Parathyroid adenoma (tissue), 2 donors: ENCODE data around the gene ZMIZ1.

ENCODE experiments used
- H2AFZ ChIP-seq: fragments of 300-600 bp; sonication (generic); one replicate; pipeline ENCODE4 v1.7.0; 2017; ENCODE audit warnings: antibody characterized with exemption, mild to moderate bottlenecking
- H3K27ac ChIP-seq: fragments of 300-600 bp; sonication (generic); one replicate; pipeline ENCODE4 v1.7.0; 2017
- H3K27me3 ChIP-seq: fragments of 300-600 bp; sonication (generic); one replicate; pipeline ENCODE4 v1.7.0; 2017; ENCODE audit warnings: low read length; ENCODE audit not compliant: control insufficient read depth, insufficient read depth
- H3K36me3 ChIP-seq: fragments of 300-600 bp; sonication (generic); one replicate; pipeline ENCODE4 v1.7.0; 2017; ENCODE audit warnings: low read length; ENCODE audit not compliant: control insufficient read depth, insufficient read depth
- H3K4me1 ChIP-seq: fragments of 300-600 bp; sonication (generic); one replicate; pipeline ENCODE4 v1.7.0; 2017; ENCODE audit warnings: control low read depth
- H3K4me2 ChIP-seq: fragments of 300-600 bp; sonication (generic); one replicate; pipeline ENCODE4 v1.7.0; 2017; ENCODE audit warnings: low read length
- H3K4me3 ChIP-seq: fragments of 300-600 bp; sonication (generic); one replicate; pipeline ENCODE4 v1.7.0; 2017; ENCODE audit warnings: low read depth, low read length
- H3K79me2 ChIP-seq: fragments of 300-600 bp; sonication (generic); one replicate; pipeline ENCODE4 v1.7.0; 2017; ENCODE audit warnings: control low read depth
- H3K9ac ChIP-seq: fragments of 300-600 bp; sonication (generic); one replicate; pipeline ENCODE4 v1.7.0; 2017; ENCODE audit warnings: mild to moderate bottlenecking
- H3K9me3 ChIP-seq: fragments of 300-600 bp; sonication (generic); one replicate; pipeline ENCODE4 v1.7.0; 2017; ENCODE audit warnings: low read length; ENCODE audit not compliant: control insufficient read depth
- TF ChIP-seq, protein P1 (sequence below): fragments of 300-600 bp; sonication (generic); IDR thresholded peaks from one replicate; pipeline ENCODE4 v1.7.0; 2017; ENCODE audit warnings: antibody characterized with exemption, mild to moderate bottlenecking
- donor health status: primary hyperparathyroidism.

Gene ZMIZ1

DNA sequence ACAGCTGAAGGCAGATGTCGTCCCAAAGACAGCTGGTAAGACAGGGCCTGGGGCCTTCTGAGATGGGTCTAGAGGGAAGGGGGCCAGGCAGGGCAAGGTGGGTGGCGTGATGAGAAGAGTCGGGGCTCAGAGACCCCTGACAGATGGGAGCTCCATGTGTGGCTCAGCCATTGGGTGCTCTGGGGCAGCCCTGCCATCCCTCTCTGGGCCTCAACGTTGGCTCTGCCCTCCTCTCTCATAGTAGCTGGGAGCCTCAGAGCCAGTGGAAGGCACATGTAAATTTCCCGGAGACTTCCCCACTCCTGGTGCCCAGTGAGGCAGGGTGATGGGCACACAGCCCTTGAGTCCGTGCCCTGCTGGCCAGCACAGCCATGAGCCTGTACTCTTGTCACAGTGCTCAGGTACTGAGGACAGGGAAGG, 280.3 kb downstream of the ZMIZ1 start:
- peak overlapping the region; percentile 69 for H3K4me3 ChIP-seq
- TF ChIP-seq, protein P1, sequence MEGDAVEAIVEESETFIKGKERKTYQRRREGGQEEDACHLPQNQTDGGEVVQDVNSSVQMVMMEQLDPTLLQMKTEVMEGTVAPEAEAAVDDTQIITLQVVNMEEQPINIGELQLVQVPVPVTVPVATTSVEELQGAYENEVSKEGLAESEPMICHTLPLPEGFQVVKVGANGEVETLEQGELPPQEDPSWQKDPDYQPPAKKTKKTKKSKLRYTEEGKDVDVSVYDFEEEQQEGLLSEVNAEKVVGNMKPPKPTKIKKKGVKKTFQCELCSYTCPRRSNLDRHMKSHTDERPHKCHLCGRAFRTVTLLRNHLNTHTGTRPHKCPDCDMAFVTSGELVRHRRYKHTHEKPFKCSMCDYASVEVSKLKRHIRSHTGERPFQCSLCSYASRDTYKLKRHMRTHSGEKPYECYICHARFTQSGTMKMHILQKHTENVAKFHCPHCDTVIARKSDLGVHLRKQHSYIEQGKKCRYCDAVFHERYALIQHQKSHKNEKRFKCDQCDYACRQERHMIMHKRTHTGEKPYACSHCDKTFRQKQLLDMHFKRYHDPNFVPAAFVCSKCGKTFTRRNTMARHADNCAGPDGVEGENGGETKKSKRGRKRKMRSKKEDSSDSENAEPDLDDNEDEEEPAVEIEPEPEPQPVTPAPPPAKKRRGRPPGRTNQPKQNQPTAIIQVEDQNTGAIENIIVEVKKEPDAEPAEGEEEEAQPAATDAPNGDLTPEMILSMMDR: no peak
- H2AFZ ChIP-seq: no peak overlapping the region
- H3K4me1 ChIP-seq: peaks cover 24% of the 10 kb centered on the region
- no peaks in the 10 kb centered on the region for H3K79me2 ChIP-seq
- H3K4me2 ChIP-seq: peak overlapping the region; percentile 94
- H3K27ac ChIP-seq: peak overlapping the region; percentile 71
- no peaks in the 10 kb centered on the region for H3K36me3 ChIP-seq
- no peaks in the 10 kb centered on the region for H3K9me3 ChIP-seq
- no peaks in the 10 kb centered on the region for H3K27me3 ChIP-seq
- H3K9ac ChIP-seq: no peak overlapping the region

DNA sequence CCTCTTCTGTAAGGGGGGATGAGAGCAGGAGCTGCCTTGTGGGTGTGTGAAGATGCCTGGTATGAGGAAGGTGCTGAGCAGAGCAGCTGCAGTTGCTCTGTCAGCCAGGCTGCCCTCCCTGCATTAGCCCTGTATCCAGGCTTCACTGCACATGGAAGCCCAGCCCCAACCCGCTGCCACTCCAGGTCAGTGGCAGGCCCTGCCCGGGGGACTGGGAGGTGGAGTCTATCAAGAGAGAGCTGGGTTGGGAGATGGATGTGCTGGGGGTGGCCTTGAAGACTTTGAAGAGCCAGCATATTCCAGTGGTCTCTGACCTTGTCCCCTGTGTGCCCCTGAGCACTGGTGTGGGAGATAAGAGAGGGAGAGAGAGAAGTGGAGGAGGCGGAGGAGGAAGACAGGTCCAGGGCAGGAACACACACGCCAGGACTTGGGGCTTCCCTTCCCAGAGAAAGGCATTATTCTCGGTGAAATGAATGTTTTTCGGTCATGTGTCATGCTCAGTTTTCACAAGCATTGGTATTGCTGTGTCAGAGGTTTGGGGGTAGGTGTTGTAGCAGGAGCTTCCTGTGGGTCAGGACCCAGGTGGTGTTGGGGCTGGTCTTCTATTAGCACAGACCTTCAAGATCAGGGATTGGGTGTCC, 281.1 kb downstream of the ZMIZ1 start:
- Histone ChIP-seq H3K36me3 (no peaks in the 10 kb centered on the region), H3K79me2 (no peaks in the 10 kb centered on the region), H3K4me1 (peaks cover 19% of the 10 kb centered on the region), H3K4me2 (no peak overlapping the region), H3K4me3 (no peak overlapping the region), H3K9ac (no peak overlapping the region), H3K27ac (no peak overlapping the region), H3K27me3 (no peaks in the 10 kb centered on the region), H3K9me3 (no peaks in the 10 kb centered on the region), H2AFZ (no peak overlapping the region)
- TF ChIP-seq, protein P1: no peak

DNA sequence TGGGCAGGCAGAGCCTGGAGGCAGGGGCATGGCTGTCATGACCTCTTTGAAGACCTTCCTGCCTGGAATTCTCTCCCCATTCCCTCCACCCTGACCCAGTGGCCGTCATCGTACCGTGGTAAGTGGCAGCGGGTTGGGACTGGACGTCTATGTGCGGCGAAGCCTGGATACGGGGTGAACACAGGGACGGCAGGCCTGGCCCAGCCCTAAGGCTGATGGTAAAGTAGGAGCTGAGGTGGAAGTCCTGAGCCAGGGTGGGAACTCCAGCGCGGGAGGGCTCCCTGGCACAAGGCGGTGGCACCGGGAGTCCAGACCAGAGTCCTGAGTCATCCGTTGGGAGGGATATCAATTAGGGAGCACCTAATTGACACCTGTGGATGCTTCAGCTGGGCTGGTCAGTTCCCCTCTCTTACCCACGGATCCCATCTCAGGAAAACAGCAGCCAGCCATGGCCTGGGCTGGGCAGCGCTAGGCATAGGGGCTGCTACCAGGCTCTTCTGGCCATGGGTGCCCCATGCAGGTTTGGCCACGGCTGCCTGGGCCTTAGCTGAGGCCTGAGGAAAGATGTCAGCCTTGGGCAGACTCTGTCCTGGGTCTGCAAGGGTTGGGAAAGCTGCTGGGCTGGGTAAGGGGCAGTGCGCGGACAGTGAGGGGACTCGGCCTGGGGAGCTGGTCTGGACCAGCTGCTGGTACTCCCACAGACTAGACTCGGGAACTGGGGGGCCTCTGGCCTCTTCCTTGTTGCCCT, 281.8 kb downstream of the ZMIZ1 start:
- H3K36me3 ChIP-seq: no peaks in the 10 kb centered on the region
- H3K4me1 ChIP-seq: peaks cover 15% of the 10 kb centered on the region
- no peak overlapping the region for H3K27ac ChIP-seq

DNA sequence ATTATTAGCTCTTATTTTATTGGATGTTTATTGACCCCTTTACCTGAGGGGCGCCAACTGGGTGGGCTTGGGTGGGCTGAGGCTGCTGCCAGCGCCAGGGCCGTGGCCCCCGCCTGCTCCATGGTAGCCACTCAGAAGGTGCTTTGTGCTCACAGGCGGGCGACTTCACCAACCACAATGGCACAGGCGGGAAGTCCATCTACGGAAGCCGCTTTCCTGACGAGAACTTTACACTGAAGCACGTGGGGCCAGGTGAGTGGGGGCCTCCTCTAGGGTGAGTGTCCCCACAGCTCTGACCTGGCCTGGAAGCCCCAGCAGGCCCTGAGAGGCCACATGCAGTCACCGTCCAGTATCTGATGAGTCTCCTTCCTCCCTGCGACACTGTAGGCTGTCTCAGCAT, 282.6 kb downstream of the ZMIZ1 start:
- Histone ChIP-seq H3K4me3 (no peak overlapping the region), H2AFZ (no peak overlapping the region), H3K4me2 (no peak overlapping the region), H3K27me3 (no peaks in the 10 kb centered on the region), H3K79me2 (no peaks in the 10 kb centered on the region), H3K9me3 (no peaks in the 10 kb centered on the region), H3K27ac (no peak overlapping the region), H3K36me3 (no peaks in the 10 kb centered on the region), H3K4me1 (peaks cover 11% of the 10 kb centered on the region), H3K9ac (no peak overlapping the region)
- TF ChIP-seq, protein P1: no peak

More for the DNA sequence above, 281.8 kb downstream of the ZMIZ1 start:
- Histone ChIP-seq H3K9ac (no peak overlapping the region), H2AFZ (no peak overlapping the region), H3K9me3 (no peaks in the 10 kb centered on the region), H3K4me2 (no peak overlapping the region), H3K27me3 (no peaks in the 10 kb centered on the region), H3K4me3 (no peak overlapping the region), H3K79me2 (no peaks in the 10 kb centered on the region)
- TF ChIP-seq, protein P1: no peak
